ENCODE data around the gene LPP. TPM values are rescaled to one million over a fixed set of nuclear protein-coding genes. Genes with fewer than 3 reads are reported as not detected.

Gene LPP
- total and polyA plus RNA-seq, 9 of the 15 experiments (the other 6 are each of a cell fraction or from before 2014, with no cell fraction given), result 0.07 to 0.18 TPM; not detected in 7

DNA sequence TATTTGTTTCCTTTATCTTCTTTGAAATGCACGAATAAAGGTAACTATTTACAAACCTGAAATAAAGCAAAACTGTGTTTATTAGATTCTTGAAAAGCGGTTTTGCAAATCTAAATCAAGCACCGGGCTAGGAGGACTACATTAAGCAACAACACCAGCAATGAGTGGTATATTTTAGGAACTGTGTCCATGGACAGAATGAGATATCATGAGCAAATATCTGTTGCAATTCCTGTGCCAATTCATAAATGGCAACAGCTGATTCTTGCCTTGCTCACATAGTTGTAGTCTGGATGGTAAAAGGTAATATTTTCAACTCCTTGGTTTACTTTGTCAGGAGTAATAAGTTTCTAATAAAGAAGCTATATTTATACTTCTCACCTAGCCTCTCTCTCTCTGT, 403.3 kb downstream of the LPP start:
- FAIRE-seq (no peak), ATAC-seq (no peak), DNase-seq (ENCODE audit: extremely low read depth in 1 of 4, low spot score in 3 of 4) (no peak)
- ChIA-PET CTCF (ENCODE audit: low intra/inter-chr PET ratio) (no interaction called here), POLR2A (no interaction called here)
- WGBS (ENCODE audit: insufficient coverage, low coverage, missing lambda C conversion rate), result 2% methylated on average over 3 of the region's 3 CpGs
- H2AFZ ChIP-seq (ENCODE audit: low read depth, low read length), result no peak overlapping the region
- H3K9me1 ChIP-seq (ENCODE audit: control insufficient read depth, insufficient read depth, low read length), result no peaks in the 10 kb centered on the region
- TF ChIP-seq HDGF (IDR thresholded peaks at IDR 0.05) (no peak), ERF (CRISPR knock-in tag; IDR thresholded peaks at IDR 0.05) (no peak), HDAC6 (IDR thresholded peaks at IDR 0.05; ENCODE audit: low read depth, low read length) (no peak), DACH1 (IDR thresholded peaks at IDR 0.05; ENCODE audit: partially characterized antibody) (no peak), NR2F6 (CRISPR knock-in tag; IDR thresholded peaks at IDR 0.05) (no peak)
- H3K79me2 ChIP-seq (ENCODE audit: control insufficient read depth, insufficient read depth, low read length), result no peaks in the 10 kb centered on the region
- intact Hi-C loops (cut with micrococcal nuclease), result no loop called here
- in situ Hi-C loops (cut with MboI), result no loop called here
- H3K27me3 ChIP-seq (ENCODE audit: control insufficient read depth in 2 of 2, insufficient read depth in 2 of 2, low read length in 2 of 2), result no peaks in the 10 kb centered on the region
- no peaks in the 10 kb centered on the region for H3K36me3 ChIP-seq (ENCODE audit: control insufficient read depth, insufficient read depth, low read length)
- H3K4me1 ChIP-seq (replicated peaks in 1 of 2; ENCODE audit: control insufficient read depth in 2 of 2, insufficient read depth in 2 of 2, low read length in 2 of 2), result no peaks in the 10 kb centered on the region
- no peak overlapping the region for H3K9ac ChIP-seq (ENCODE audit: insufficient read depth in 1 of 2, low read depth in 2 of 2, low read length in 2 of 2)
- no peak overlapping the region for H3K27ac ChIP-seq (ENCODE audit: extremely low read depth, low read depth, low read length)
- H3K9me3 ChIP-seq (replicated peaks; ENCODE audit: control insufficient read depth, insufficient read depth, low read depth, low read length), result no peaks in the 10 kb centered on the region
- H3K4me3 ChIP-seq, result no peak overlapping the region
- H4K20me1 ChIP-seq (replicated peaks; ENCODE audit: control insufficient read depth, insufficient read depth, low read length), result no peaks in the 10 kb centered on the region
- no TSS peak for BruUV-seq (replicated peaks)
- no peak overlapping the region for H3K4me2 ChIP-seq (ENCODE audit: insufficient read depth, low read length)

- H3K4me1 ChIP-seq (replicated peaks in 1 of 2; ENCODE audit: control insufficient read depth in 2 of 2, insufficient read depth in 2 of 2, low read length in 2 of 2), result no peaks in the 10 kb centered on the region
- no peak overlapping the region for H3K27ac ChIP-seq (ENCODE audit: extremely low read depth, low read depth, low read length)
- no peak overlapping the region for H3K9ac ChIP-seq (ENCODE audit: insufficient read depth in 1 of 2, low read depth in 2 of 2, low read length in 2 of 2)
- CTCF ChIA-PET (ENCODE audit: low intra/inter-chr PET ratio), result no interaction called here
- no peaks in the 10 kb centered on the region for H3K9me1 ChIP-seq (ENCODE audit: control insufficient read depth, insufficient read depth, low read length)
- no peaks in the 10 kb centered on the region for H3K79me2 ChIP-seq (ENCODE audit: control insufficient read depth, insufficient read depth, low read length)
- ATAC-seq, result no peak
- intact Hi-C loops (cut with micrococcal nuclease), result no loop called here
- POLR2A ChIA-PET, result no interaction called here
- no peaks in the 10 kb centered on the region for H3K9me3 ChIP-seq (replicated peaks; ENCODE audit: control insufficient read depth, insufficient read depth, low read depth, low read length)
- no peak overlapping the region for H2AFZ ChIP-seq (ENCODE audit: low read depth, low read length)
- H3K36me3 ChIP-seq (ENCODE audit: control insufficient read depth, insufficient read depth, low read length), result no peaks in the 10 kb centered on the region
- FAIRE-seq, result no peak
- H4K20me1 ChIP-seq (replicated peaks; ENCODE audit: control insufficient read depth, insufficient read depth, low read length), result no peaks in the 10 kb centered on the region
- no peak overlapping the region for H3K4me3 ChIP-seq
- 2% methylated on average over 4 of the region's 5 CpGs for WGBS (ENCODE audit: insufficient coverage, low coverage, missing lambda C conversion rate)
- in situ Hi-C loops (cut with MboI), result no loop called here
- H3K27me3 ChIP-seq (ENCODE audit: control insufficient read depth in 2 of 2, insufficient read depth in 2 of 2, low read length in 2 of 2), result no peaks in the 10 kb centered on the region
- no peak for DNase-seq (ENCODE audit: extremely low read depth in 1 of 4, low spot score in 3 of 4)
- BruUV-seq (replicated peaks), result no TSS peak
- H3K4me2 ChIP-seq (ENCODE audit: insufficient read depth, low read length), result no peak overlapping the region
- TF ChIP-seq, protein P1, sequence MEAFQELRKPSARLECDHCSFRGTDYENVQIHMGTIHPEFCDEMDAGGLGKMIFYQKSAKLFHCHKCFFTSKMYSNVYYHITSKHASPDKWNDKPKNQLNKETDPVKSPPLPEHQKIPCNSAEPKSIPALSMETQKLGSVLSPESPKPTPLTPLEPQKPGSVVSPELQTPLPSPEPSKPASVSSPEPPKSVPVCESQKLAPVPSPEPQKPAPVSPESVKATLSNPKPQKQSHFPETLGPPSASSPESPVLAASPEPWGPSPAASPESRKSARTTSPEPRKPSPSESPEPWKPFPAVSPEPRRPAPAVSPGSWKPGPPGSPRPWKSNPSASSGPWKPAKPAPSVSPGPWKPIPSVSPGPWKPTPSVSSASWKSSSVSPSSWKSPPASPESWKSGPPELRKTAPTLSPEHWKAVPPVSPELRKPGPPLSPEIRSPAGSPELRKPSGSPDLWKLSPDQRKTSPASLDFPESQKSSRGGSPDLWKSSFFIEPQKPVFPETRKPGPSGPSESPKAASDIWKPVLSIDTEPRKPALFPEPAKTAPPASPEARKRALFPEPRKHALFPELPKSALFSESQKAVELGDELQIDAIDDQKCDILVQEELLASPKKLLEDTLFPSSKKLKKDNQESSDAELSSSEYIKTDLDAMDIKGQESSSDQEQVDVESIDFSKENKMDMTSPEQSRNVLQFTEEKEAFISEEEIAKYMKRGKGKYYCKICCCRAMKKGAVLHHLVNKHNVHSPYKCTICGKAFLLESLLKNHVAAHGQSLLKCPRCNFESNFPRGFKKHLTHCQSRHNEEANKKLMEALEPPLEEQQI (IDR thresholded peaks at IDR 0.05), result no peak
- TF ChIP-seq DPF2 (IDR thresholded peaks at IDR 0.05), result no peak
- TF ChIP-seq, protein P2, sequence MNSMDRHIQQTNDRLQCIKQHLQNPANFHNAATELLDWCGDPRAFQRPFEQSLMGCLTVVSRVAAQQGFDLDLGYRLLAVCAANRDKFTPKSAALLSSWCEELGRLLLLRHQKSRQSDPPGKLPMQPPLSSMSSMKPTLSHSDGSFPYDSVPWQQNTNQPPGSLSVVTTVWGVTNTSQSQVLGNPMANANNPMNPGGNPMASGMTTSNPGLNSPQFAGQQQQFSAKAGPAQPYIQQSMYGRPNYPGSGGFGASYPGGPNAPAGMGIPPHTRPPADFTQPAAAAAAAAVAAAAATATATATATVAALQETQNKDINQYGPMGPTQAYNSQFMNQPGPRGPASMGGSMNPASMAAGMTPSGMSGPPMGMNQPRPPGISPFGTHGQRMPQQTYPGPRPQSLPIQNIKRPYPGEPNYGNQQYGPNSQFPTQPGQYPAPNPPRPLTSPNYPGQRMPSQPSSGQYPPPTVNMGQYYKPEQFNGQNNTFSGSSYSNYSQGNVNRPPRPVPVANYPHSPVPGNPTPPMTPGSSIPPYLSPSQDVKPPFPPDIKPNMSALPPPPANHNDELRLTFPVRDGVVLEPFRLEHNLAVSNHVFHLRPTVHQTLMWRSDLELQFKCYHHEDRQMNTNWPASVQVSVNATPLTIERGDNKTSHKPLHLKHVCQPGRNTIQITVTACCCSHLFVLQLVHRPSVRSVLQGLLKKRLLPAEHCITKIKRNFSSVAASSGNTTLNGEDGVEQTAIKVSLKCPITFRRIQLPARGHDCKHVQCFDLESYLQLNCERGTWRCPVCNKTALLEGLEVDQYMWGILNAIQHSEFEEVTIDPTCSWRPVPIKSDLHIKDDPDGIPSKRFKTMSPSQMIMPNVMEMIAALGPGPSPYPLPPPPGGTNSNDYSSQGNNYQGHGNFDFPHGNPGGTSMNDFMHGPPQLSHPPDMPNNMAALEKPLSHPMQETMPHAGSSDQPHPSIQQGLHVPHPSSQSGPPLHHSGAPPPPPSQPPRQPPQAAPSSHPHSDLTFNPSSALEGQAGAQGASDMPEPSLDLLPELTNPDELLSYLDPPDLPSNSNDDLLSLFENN (IDR thresholded peaks at IDR 0.05; ENCODE audit: low read depth in 2 of 2, low read length in 2 of 2), result no peak
These were observed 404.6 kb downstream of the LPP start for GRCh38 chr3:188558343-188559071.

Measured in K562 (cell line).